ENCODE results near the gene ADGRG1.

The ADGRG1 gene

GRCh38 chr16:57633383-57634064, 5.1 kb downstream of the ADGRG1 start:
- Histone ChIP-seq H3K4me1 (ENCODE audit: control insufficient read depth in 1 of 2, insufficient read depth in 2 of 2, low read length in 2 of 2) (peaks cover 15 to 35% of the 10 kb centered on the region in 2 experiments), H3K4me3 (ENCODE audit: low read depth, low read length) (no peak overlapping the region), H3K79me2 (ENCODE audit: control insufficient read depth, insufficient read depth, low read length, poor library complexity) (peaks cover 3% of the 10 kb centered on the region), H3K9me3 (ENCODE audit: insufficient read depth, low read depth, low read length) (no peaks in the 10 kb centered on the region), H2BK12ac (ENCODE audit: low read length) (no peak overlapping the region), H3K27me3 (ENCODE audit: insufficient read depth, low read length) (no peaks in the 10 kb centered on the region), H2AFZ (ENCODE audit: insufficient read depth, low read length, poor library complexity) (no peak overlapping the region), H3K27ac (ENCODE audit: low read depth, low read length) (no peak overlapping the region), H2BK120ac (ENCODE audit: insufficient read depth, low read length, poor library complexity) (no peak overlapping the region), H3K18ac (ENCODE audit: low read length) (no peak overlapping the region), H3K9ac (ENCODE audit: low read length) (no peak overlapping the region), H2BK5ac (ENCODE audit: low read depth, low read length, poor library complexity) (no peak overlapping the region), H3K4me2 (ENCODE audit: low read length) (no peak overlapping the region), H3K36me3 (ENCODE audit: control insufficient read depth in 1 of 2, insufficient read depth in 2 of 2, low read length in 2 of 2) (peaks cover 2 to 7% of the 10 kb centered on the region in 2 experiments), H4K8ac (ENCODE audit: low read depth, low read length) (no peak overlapping the region), H3K14ac (ENCODE audit: low read length) (no peak overlapping the region), H4K12ac (ENCODE audit: low read depth, low read length) (no peak overlapping the region), H2AK5ac (ENCODE audit: low read length) (no peak overlapping the region), H3K4ac (ENCODE audit: low read depth, low read length) (no peak overlapping the region), H4K91ac (ENCODE audit: low read depth, low read length) (no peak overlapping the region), H3K79me1 (ENCODE audit: low read length) (peaks cover 9% of the 10 kb centered on the region), H3K23ac (ENCODE audit: low read length) (no peak overlapping the region)
- DNase-seq = no peak
- no CpG with 5 or more reads among the region's 11 CpGs for WGBS (ENCODE audit: extremely low coverage, insufficient coverage, insufficient read length)

DNA sequence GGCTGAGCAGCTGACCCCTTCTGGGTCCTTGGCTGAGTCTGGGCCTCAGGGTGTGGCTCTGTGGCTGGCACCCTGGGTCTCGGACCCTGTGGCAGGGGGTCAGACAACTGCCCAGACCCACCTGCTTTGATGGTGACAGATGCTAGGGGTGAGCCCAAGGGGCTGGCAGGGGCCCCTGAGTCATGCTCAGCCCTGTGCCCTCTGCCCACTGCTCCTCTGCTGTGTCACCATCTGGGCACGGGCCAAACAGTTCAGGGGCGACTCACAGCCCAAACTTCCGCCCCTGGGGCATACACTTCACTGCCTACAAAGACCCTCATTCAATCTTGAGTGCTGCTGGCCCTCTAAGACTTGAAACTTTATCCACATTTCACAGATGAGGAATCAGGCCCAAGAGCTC, 5.7 kb downstream of the ADGRG1 start:
- WGBS (ENCODE audit: extremely low coverage, insufficient coverage, insufficient read length) = no CpG with 5 or more reads among the region's 4 CpGs
- no peak overlapping the region for H3K4me3 ChIP-seq (ENCODE audit: low read depth, low read length)
- H3K4ac ChIP-seq (ENCODE audit: low read depth, low read length) = no peak overlapping the region
- peaks cover 4% of the 10 kb centered on the region for H3K79me1 ChIP-seq (ENCODE audit: low read length)
- H3K23ac ChIP-seq (ENCODE audit: low read length) = no peak overlapping the region
- no peaks in the 10 kb centered on the region for H3K27me3 ChIP-seq (ENCODE audit: insufficient read depth, low read length)
- H4K12ac ChIP-seq (ENCODE audit: low read depth, low read length) = no peak overlapping the region
- no peaks in the 10 kb centered on the region for H3K9me3 ChIP-seq (ENCODE audit: insufficient read depth, low read depth, low read length)
- no peak overlapping the region for H4K8ac ChIP-seq (ENCODE audit: low read depth, low read length)
- no peak overlapping the region for H3K9ac ChIP-seq (ENCODE audit: low read length)
- no peak overlapping the region for H2AK5ac ChIP-seq (ENCODE audit: low read length)
- no peak overlapping the region for H3K4me2 ChIP-seq (ENCODE audit: low read length)
- H3K36me3 ChIP-seq (ENCODE audit: control insufficient read depth in 1 of 2, insufficient read depth in 2 of 2, low read length in 2 of 2) = peaks cover 2 to 7% of the 10 kb centered on the region in 2 experiments
- no peaks in the 10 kb centered on the region for H3K79me2 ChIP-seq (ENCODE audit: control insufficient read depth, insufficient read depth, low read length, poor library complexity)
- H2BK5ac ChIP-seq (ENCODE audit: low read depth, low read length, poor library complexity) = no peak overlapping the region
- peak overlapping the region; percentile 31 for H3K18ac ChIP-seq (ENCODE audit: low read length)
- H2BK12ac ChIP-seq (ENCODE audit: low read length) = no peak overlapping the region
- DNase-seq = no peak
- no peak overlapping the region for H4K91ac ChIP-seq (ENCODE audit: low read depth, low read length)
- no peak overlapping the region for H3K27ac ChIP-seq (ENCODE audit: low read depth, low read length)
- peaks cover 9 to 29% of the 10 kb centered on the region in 2 experiments for H3K4me1 ChIP-seq (ENCODE audit: control insufficient read depth in 1 of 2, insufficient read depth in 2 of 2, low read length in 2 of 2)
- no peak overlapping the region for H3K14ac ChIP-seq (ENCODE audit: low read length)
- H2AFZ ChIP-seq (ENCODE audit: insufficient read depth, low read length, poor library complexity) = no peak overlapping the region
- no peak overlapping the region for H2BK120ac ChIP-seq (ENCODE audit: insufficient read depth, low read length, poor library complexity)

- H3K79me2 ChIP-seq (ENCODE audit: control insufficient read depth, insufficient read depth, low read length, poor library complexity) = no peaks in the 10 kb centered on the region
- H4K91ac ChIP-seq (ENCODE audit: low read depth, low read length) = no peak overlapping the region
- no peaks in the 10 kb centered on the region for H3K9me3 ChIP-seq (ENCODE audit: insufficient read depth, low read depth, low read length)
- H3K4ac ChIP-seq (ENCODE audit: low read depth, low read length) = no peak overlapping the region
- H3K14ac ChIP-seq (ENCODE audit: low read length) = no peak overlapping the region
- no peak overlapping the region for H2BK120ac ChIP-seq (ENCODE audit: insufficient read depth, low read length, poor library complexity)
- H2AFZ ChIP-seq (ENCODE audit: insufficient read depth, low read length, poor library complexity) = no peak overlapping the region
- H3K23ac ChIP-seq (ENCODE audit: low read length) = no peak overlapping the region
- no peak overlapping the region for H4K8ac ChIP-seq (ENCODE audit: low read depth, low read length)
- H3K4me1 ChIP-seq (ENCODE audit: control insufficient read depth in 1 of 2, insufficient read depth in 2 of 2, low read length in 2 of 2) = peaks cover 8 to 23% of the 10 kb centered on the region in 2 experiments
- H3K18ac ChIP-seq (ENCODE audit: low read length) = no peak overlapping the region
- H3K4me3 ChIP-seq (ENCODE audit: low read depth, low read length) = no peak overlapping the region
- no peak overlapping the region for H3K4me2 ChIP-seq (ENCODE audit: low read length)
- WGBS (ENCODE audit: extremely low coverage, insufficient coverage, insufficient read length) = no CpG with 5 or more reads among the region's 16 CpGs
- no peaks in the 10 kb centered on the region for H3K27me3 ChIP-seq (ENCODE audit: insufficient read depth, low read length)
- no peak overlapping the region for H3K27ac ChIP-seq (ENCODE audit: low read depth, low read length)
- peaks cover 2 to 12% of the 10 kb centered on the region in 2 experiments for H3K36me3 ChIP-seq (ENCODE audit: control insufficient read depth in 1 of 2, insufficient read depth in 2 of 2, low read length in 2 of 2)
- no peak overlapping the region for H2BK12ac ChIP-seq (ENCODE audit: low read length)
- H4K12ac ChIP-seq (ENCODE audit: low read depth, low read length) = no peak overlapping the region
- no peak overlapping the region for H2BK5ac ChIP-seq (ENCODE audit: low read depth, low read length, poor library complexity)
- no peak for DNase-seq
- H3K9ac ChIP-seq (ENCODE audit: low read length) = no peak overlapping the region
- H2AK5ac ChIP-seq (ENCODE audit: low read length) = no peak overlapping the region
- no peaks in the 10 kb centered on the region for H3K79me1 ChIP-seq (ENCODE audit: low read length)
These were observed 7.1 kb downstream of the ADGRG1 start for GRCh38 chr16:57635266-57636097.

GRCh38 chr16:57636184-57636583, 7.8 kb downstream of the ADGRG1 start:
- no peak overlapping the region for H2BK120ac ChIP-seq (ENCODE audit: insufficient read depth, low read length, poor library complexity)
- no peaks in the 10 kb centered on the region for H3K79me2 ChIP-seq (ENCODE audit: control insufficient read depth, insufficient read depth, low read length, poor library complexity)
- no peak for DNase-seq
- H3K27me3 ChIP-seq (ENCODE audit: insufficient read depth, low read length) = no peaks in the 10 kb centered on the region
- no peak overlapping the region for H3K4me2 ChIP-seq (ENCODE audit: low read length)
- H2AFZ ChIP-seq (ENCODE audit: insufficient read depth, low read length, poor library complexity) = no peak overlapping the region
- no peaks in the 10 kb centered on the region for H3K79me1 ChIP-seq (ENCODE audit: low read length)
- no peak overlapping the region for H2BK5ac ChIP-seq (ENCODE audit: low read depth, low read length, poor library complexity)
- no peak overlapping the region for H2BK12ac ChIP-seq (ENCODE audit: low read length)
- H3K4ac ChIP-seq (ENCODE audit: low read depth, low read length) = no peak overlapping the region
- H4K91ac ChIP-seq (ENCODE audit: low read depth, low read length) = no peak overlapping the region
- no peak overlapping the region for H3K4me3 ChIP-seq (ENCODE audit: low read depth, low read length)
- no peak overlapping the region for H3K18ac ChIP-seq (ENCODE audit: low read length)
- H3K27ac ChIP-seq (ENCODE audit: low read depth, low read length) = no peak overlapping the region
- peaks cover 8 to 17% of the 10 kb centered on the region in 2 experiments for H3K4me1 ChIP-seq (ENCODE audit: control insufficient read depth in 1 of 2, insufficient read depth in 2 of 2, low read length in 2 of 2)
- no peak overlapping the region for H4K12ac ChIP-seq (ENCODE audit: low read depth, low read length)
- H4K8ac ChIP-seq (ENCODE audit: low read depth, low read length) = no peak overlapping the region
- H3K23ac ChIP-seq (ENCODE audit: low read length) = no peak overlapping the region
- H3K9me3 ChIP-seq (ENCODE audit: insufficient read depth, low read depth, low read length) = no peaks in the 10 kb centered on the region
- H3K36me3 ChIP-seq (ENCODE audit: control insufficient read depth in 1 of 2, insufficient read depth in 2 of 2, low read length in 2 of 2) = peaks cover 7 to 15% of the 10 kb centered on the region in 2 experiments
- no peak overlapping the region for H3K14ac ChIP-seq (ENCODE audit: low read length)
- WGBS (ENCODE audit: extremely low coverage, insufficient coverage, insufficient read length) = no CpG with 5 or more reads among the region's 5 CpGs
- H2AK5ac ChIP-seq (ENCODE audit: low read length) = no peak overlapping the region
- H3K9ac ChIP-seq (ENCODE audit: low read length) = no peak overlapping the region
